AG20443 (cell line): ENCODE measurements around the gene ZFHX3.
"Not testable (repeated sequence)": the region's sequence is repeated elsewhere in the genome, so short reads cannot be mapped to it uniquely, and the experiment has no call there.

Source experiments
- DNase-seq: peaks from one replicate; pipeline ENCODE4 v3.0.0; 2012; ENCODE audit warnings: low spot score, mixed read lengths

The ZFHX3 gene

GRCh38 chr16:73020409-73020884 is 27.5 kb downstream of the ZFHX3 start:
- peak; percentile 88 for DNase-seq

GRCh38 chr16:73019457-73020362 is 28.2 kb downstream of the ZFHX3 start:
- DNase-seq: no peak

- DNase-seq: no peak
Measured at GRCh38 chr16:73018821-73019456, 29.0 kb downstream of the ZFHX3 start.

- DNase-seq: no peak
Measured at GRCh38 chr16:73017321-73017720, 30.6 kb downstream of the ZFHX3 start.

GRCh38 chr16:73016488-73016830 is 31.5 kb downstream of the ZFHX3 start:
- DNase-seq: no peak

GRCh38 chr16:73015612-73016487 is 32.1 kb downstream of the ZFHX3 start:
- DNase-seq: no peak

GRCh38 chr16:73014768-73015167 is 33.2 kb downstream of the ZFHX3 start:
- DNase-seq: no peak

GRCh38 chr16:73013974-73014373 is 34.0 kb downstream of the ZFHX3 start:
- DNase-seq: no peak

GRCh38 chr16:73012341-73012740 is 35.6 kb downstream of the ZFHX3 start:
- no peak for DNase-seq

- no peak for DNase-seq
Measured at GRCh38 chr16:73011926-73012325, 36.0 kb downstream of the ZFHX3 start.

- no peak for DNase-seq
Measured at GRCh38 chr16:73010150-73010676, 37.7 kb downstream of the ZFHX3 start.

- DNase-seq: not testable (repeated sequence)
Measured at GRCh38 chr16:73009710-73010109, 38.2 kb downstream of the ZFHX3 start.

- no peak for DNase-seq
Measured at GRCh38 chr16:73006026-73006425, 41.9 kb downstream of the ZFHX3 start.

GRCh38 chr16:73002866-73003265 is 45.1 kb downstream of the ZFHX3 start:
- no peak for DNase-seq

- DNase-seq: no peak
Measured at GRCh38 chr16:73000907-73001521, 46.9 kb downstream of the ZFHX3 start.

- peak; percentile 48 for DNase-seq
Measured at GRCh38 chr16:73000020-73000906, 47.7 kb downstream of the ZFHX3 start.

GRCh38 chr16:72999541-73000019 is 48.3 kb downstream of the ZFHX3 start:
- no peak for DNase-seq

- DNase-seq: no peak
Measured at GRCh38 chr16:72997141-72997542, 50.8 kb downstream of the ZFHX3 start.

GRCh38 chr16:72996291-72997062 is 51.5 kb downstream of the ZFHX3 start:
- DNase-seq: no peak

- not testable (repeated sequence) for DNase-seq
Measured at GRCh38 chr16:72995882-72996270, 52.1 kb downstream of the ZFHX3 start.
